GM12878 (cell line): ENCODE measurements around the gene DNAJC13. TPM values are rescaled to one million over a fixed set of nuclear protein-coding genes. Genes with fewer than 3 reads are reported as not detected.

Source experiments
- ATAC-seq: fragments of 200-7000 bp; cut with Tn5 transposase; 3 replicates; pipeline ENCODE4 v1.9.1; 2020; ENCODE audit warnings: mild to moderate bottlenecking, moderate library complexity
- BruUV-seq: library from RNA; stranded (reverse); fragments of 400-500 nt; replicated peaks from 2 replicates; lab custom pipeline; 2021; lab: Mats Ljungman, UMichigan
- CTCF ChIA-PET: fragments of 300-600 bp; sonication (Branson Sonifier 250); formaldehyde crosslinking; extraction: SDS; loops from one replicate; lab custom pipeline; 2021; ENCODE audit warnings: inconsistent platforms; lab: Yijun Ruan, JAX
- POLR2A ChIA-PET: fragments of 350-600 bp; formaldehyde crosslinking; extraction: SDS; loops from one replicate; lab custom pipeline; 2021; ENCODE audit warnings: inconsistent platforms; lab: Charles Lee
- RAD21 ChIA-PET: fragments of 300-600 bp; sonication (Branson Sonifier 250); formaldehyde crosslinking; loops from one replicate; lab custom pipeline; 2023; ENCODE audit warnings: antibody characterized with exemption; ENCODE audit not compliant: unreplicated experiment; lab: Charles Lee
- SMC1A ChIA-PET: fragments of 300-600 bp; sonication (Branson Sonifier 250); formaldehyde crosslinking; loops from one replicate; lab custom pipeline; 2023; ENCODE audit not compliant: unreplicated experiment, uncharacterized antibody; lab: Charles Lee
- DNase-seq: peaks from one replicate; pipeline ENCODE4 v3.0.0-alpha.2; 2011; ENCODE audit warnings: low read depth, low spot score
- FAIRE-seq: peaks from 3 replicates; lab custom pipeline; 2011; peaks lifted over from hg19 to GRCh38; lab: Jason Lieb, UNC
- H2AFZ ChIP-seq: 2 replicates; pipeline ENCODE4 v1.6.0; 2011; ENCODE audit warnings: low read depth, low read length, control low read depth; ENCODE audit not compliant: control insufficient read depth
- H3K27ac ChIP-seq: 2 replicates; pipeline ENCODE4 v1.5.1; 2011; ENCODE audit warnings: control low read depth; ENCODE audit not compliant: control insufficient read depth, insufficient read depth
- H3K27me3 ChIP-seq, 2 experiments: replicated peaks in 1 of 2; 2 replicates each; pipeline versions ENCODE4 v1.6.0 to v1.6.1; 2011; ENCODE audit warnings: low read length in 1 of 2; ENCODE audit not compliant: control insufficient read depth in 2 of 2, insufficient read depth in 2 of 2
- H3K36me3 ChIP-seq, 2 experiments: 2 replicates each; pipeline ENCODE4 v1.5.1; 2011; ENCODE audit warnings: low read length in 1 of 2; ENCODE audit not compliant: control insufficient read depth in 2 of 2, insufficient read depth in 2 of 2
- H3K4me1 ChIP-seq: 2 replicates; pipeline ENCODE4 v1.6.1; 2011; ENCODE audit warnings: mild to moderate bottlenecking, low read length, moderate library complexity, mixed read lengths; ENCODE audit not compliant: control insufficient read depth, insufficient read depth
- H3K4me2 ChIP-seq: 2 replicates; pipeline ENCODE4 v1.6.0; 2011; ENCODE audit warnings: control low read depth; ENCODE audit not compliant: control insufficient read depth, insufficient read depth
- H3K4me3 ChIP-seq: fragments of 200-600 bp; sonication (generic); 2 replicates; pipeline ENCODE4 v1.5.1; 2016
- H3K79me2 ChIP-seq: 2 replicates; pipeline ENCODE4 v1.6.0; 2011; ENCODE audit warnings: low read length; ENCODE audit not compliant: control insufficient read depth, insufficient read depth
- H3K9ac ChIP-seq: 2 replicates; pipeline ENCODE4 v1.8.0; 2011; ENCODE audit warnings: low read length, control low read depth, mixed read lengths; ENCODE audit not compliant: control insufficient read depth, insufficient read depth
- H3K9me3 ChIP-seq: replicated peaks from 3 replicates; pipeline ENCODE4 v1.5.1; 2011; ENCODE audit warnings: mild to moderate bottlenecking, low read length; ENCODE audit not compliant: control insufficient read depth, insufficient read depth
- H4K20me1 ChIP-seq: 2 replicates; pipeline ENCODE4 v1.6.0; 2011; ENCODE audit not compliant: control insufficient read depth, insufficient read depth
- ATF2 ChIP-seq: IDR thresholded peaks from 2 replicates; pipeline ENCODE4 v1.6.1; 2012; ENCODE audit warnings: low read length, inconsistent platforms
- BCL3 ChIP-seq: IDR thresholded peaks from 2 replicates; pipeline ENCODE4 v1.6.1; 2011; ENCODE audit warnings: borderline replicate concordance, low read depth, mild to moderate bottlenecking, moderate library complexity, low read length; ENCODE audit not compliant: insufficient read depth, poor library complexity, severe bottlenecking
- IKZF2 ChIP-seq, 2 experiments: fragments of 450-650 bp; IDR thresholded peaks; 2 replicates each; pipeline ENCODE4 v1.6.1; 2017; ENCODE audit warnings: mild to moderate bottlenecking in 2 of 2, moderate library complexity in 2 of 2
- MAX ChIP-seq: IDR thresholded peaks from 2 replicates; pipeline ENCODE4 v1.6.1; 2012; ENCODE audit warnings: low read depth, low read length, improper control_type of control experiment
- WGBS: methylation state at CpG from one replicate; pipeline ENCODE4 v1.1.6; 2016; ENCODE audit warnings: low lambda C conversion rate; ENCODE audit not compliant: insufficient replicate concordance, insufficient coverage; ENCODE audit errors: missing lambda C conversion rate; 5-methylcytosine and 5-hydroxymethylcytosine counted together
- in situ Hi-C: fragments of 300-500 bp; cut with MboI; formaldehyde crosslinking; loops from 9 replicates; pipeline ENCODE4 v1.14.3; 2018; ENCODE audit warnings: mixed read lengths
- intact Hi-C: fragments of 100-400 bp; cut with micrococcal nuclease; formaldehyde crosslinking; loops from one replicate; pipeline ENCODE4 v1.14.2; 2022; ENCODE audit not compliant: unreplicated experiment
- polyA plus RNA-seq, 11 experiments: library from polyadenylated mRNA; depleted of rRNA in 4 of 11; unstranded in 6 of 11; stranded (reverse) in 5 of 11; fragments of >200 nt; fragmentation: Nextera tagmentation in 4 of 11; fragmentation: Illumina TruSeq in 1 of 11; extraction: Ambion mirVana in 4 of 11; extraction: Trizol in 1 of 11; gene quantifications; 1 replicate in 1 of 11; 2 replicates in 10 of 11; pipeline versions ENCODE4 v1.2.1 to v1.2.3, GENCODE V29; 2011 to 2016; ENCODE audit warnings: inconsistent platforms in 2 of 11, missing spikeins in 2 of 11, low read depth in 1 of 11
- total RNA-seq, 4 experiments: library from RNA; depleted of rRNA in 3 of 4; stranded (reverse); fragments of >200 nt in 3 of 4; fragmentation: Illumina TruSeq in 1 of 4; extraction: Trizol in 1 of 4; gene quantifications; 2 replicates each; pipeline versions ENCODE4 v1.2.1 to v1.2.3, GENCODE V29; 2013 to 2021
- TF ChIP-seq, protein P1 (sequence below): IDR thresholded peaks from 2 replicates; pipeline ENCODE4 v1.6.1; 2011; ENCODE audit warnings: low read depth, low read length, improper control_type of control experiment, borderline replicate concordance

The DNAJC13 gene
- total and polyA plus RNA-seq, 10 of the 15 experiments (the other 5 are each of a cell fraction or from before 2014, with no cell fraction given): 8.3 to 33.9 (median 17.0) TPM

DNA sequence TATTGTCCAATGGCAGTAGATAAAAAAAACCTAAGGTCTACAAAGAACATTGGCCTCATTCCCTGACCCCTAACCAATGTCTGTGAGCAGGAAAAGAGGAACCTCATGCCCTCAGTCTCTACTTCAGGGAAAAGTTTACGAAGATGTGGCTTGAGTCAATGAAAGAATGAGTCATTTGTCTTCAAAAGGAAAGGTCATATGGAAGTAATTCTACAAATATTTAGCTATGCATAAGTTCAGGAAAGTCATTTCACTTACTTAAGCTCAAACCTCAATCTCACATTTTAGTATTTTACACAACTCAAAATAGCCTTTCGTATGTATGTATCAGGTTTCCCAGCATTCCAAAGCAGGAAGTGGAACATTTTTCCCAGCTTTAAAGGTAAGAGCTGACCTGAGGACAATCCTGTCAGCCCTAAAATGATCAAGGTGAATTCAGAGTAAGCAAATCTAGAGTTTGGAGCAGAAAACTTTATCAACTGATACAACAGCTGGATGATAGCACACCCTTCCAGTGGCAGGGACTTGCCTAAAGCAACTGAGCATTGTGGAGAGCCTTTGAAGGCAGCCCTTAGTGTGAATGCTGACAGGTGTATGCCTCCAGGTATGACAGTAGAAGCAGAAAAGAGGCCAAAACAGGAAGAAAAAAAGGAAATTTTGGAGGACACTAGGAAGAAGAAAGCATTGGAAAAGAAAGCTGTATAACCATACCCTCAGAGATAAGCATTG is 125.9 kb downstream of the DNAJC13 start:
- BruUV-seq: no TSS peak
- peak; percentile 27 for FAIRE-seq
- Histone ChIP-seq H3K4me2 (no peak overlapping the region), H3K27ac (no peak overlapping the region; the same call in 1 of the 2 replicates), H3K4me3 (no peak overlapping the region), H3K27me3 (no peaks in the 10 kb centered on the region), H4K20me1 (no peaks in the 10 kb centered on the region), H3K79me2 (no peaks in the 10 kb centered on the region), H3K36me3 (peaks cover 2 to 10% of the 10 kb centered on the region in 2 experiments; a peak in 3 of 4 replicates), H3K4me1 (peaks cover 4% of the 10 kb centered on the region; the same call in 1 of the 2 replicates), H3K9ac (no peak overlapping the region), H3K9me3 (no peaks in the 10 kb centered on the region), H2AFZ (no peak overlapping the region)
- no peak for ATAC-seq
- WGBS: 43% methylated on average over 2 of the region's 2 CpGs
- intact Hi-C loops (no loop called here), in situ Hi-C loops (loop anchor here (10.0 to 25.0 kb wide), 2 partner anchors 102 to 844 kb away; no protein-coding TSS in a partner anchor)
- ChIA-PET RAD21 (interaction anchor here (0.6 to 1.3 kb wide), 6 partner anchors 10 to 136 kb away, joined by 3 to 5 read pairs (median 3); no protein-coding TSS in a partner anchor), SMC1A (interaction anchor here (0.9 to 1.6 kb wide), 4 partner anchors 10 to 191 kb away, joined by 3 to 8 read pairs (median 3); no protein-coding TSS in a partner anchor), POLR2A (interaction anchor here (0.8 kb wide), 1 partner anchor 83 kb away, joined by 4 read pairs; no protein-coding TSS in a partner anchor), CTCF (interaction anchor here (0.6 to 12.1 kb wide), 3 partner anchors 98 to 156 kb away, joined by 3 to 203 read pairs (median 3); no protein-coding TSS in a partner anchor)
- peak; percentile 7 for DNase-seq
- TF ChIP-seq IKZF2 (IDR thresholded peaks at IDR 0.05): peak in 1 of 2 experiments; percentile 31; a peak in 1 of 4 replicates
- TF ChIP-seq ATF2: no peak

- Histone ChIP-seq H3K27ac (no peak overlapping the region), H3K36me3 (peaks cover 2 to 6% of the 10 kb centered on the region in 2 experiments; a peak in 3 of 4 replicates), H3K79me2 (no peaks in the 10 kb centered on the region), H3K9me3 (no peaks in the 10 kb centered on the region), H3K9ac (no peak overlapping the region), H3K27me3 (no peaks in the 10 kb centered on the region), H2AFZ (no peak overlapping the region), H3K4me2 (no peak overlapping the region), H3K4me1 (peaks cover 4% of the 10 kb centered on the region; the same call in 1 of the 2 replicates), H4K20me1 (no peaks in the 10 kb centered on the region), H3K4me3 (no peak overlapping the region)
- FAIRE-seq: no peak
- BruUV-seq: no TSS peak
- in situ Hi-C loops: loop anchor here (10.0 to 25.0 kb wide), 2 partner anchors 101 to 843 kb away; no protein-coding TSS in a partner anchor
- no peak for DNase-seq
- ChIA-PET SMC1A (no interaction called here), CTCF (interaction anchor here (12.1 kb wide), 1 partner anchor 97 kb away, joined by 203 read pairs; no protein-coding TSS in a partner anchor), RAD21 (interaction anchor here (0.6 kb wide), 1 partner anchor 82 kb away, joined by 3 read pairs; no protein-coding TSS in a partner anchor), POLR2A (no interaction called here)
- 50% methylated on average over 2 of the region's 2 CpGs for WGBS
- intact Hi-C loops: no loop called here
- ATAC-seq: no peak
- TF ChIP-seq MAX (no peak), BCL3 (no peak)
- TF ChIP-seq, protein P1, sequence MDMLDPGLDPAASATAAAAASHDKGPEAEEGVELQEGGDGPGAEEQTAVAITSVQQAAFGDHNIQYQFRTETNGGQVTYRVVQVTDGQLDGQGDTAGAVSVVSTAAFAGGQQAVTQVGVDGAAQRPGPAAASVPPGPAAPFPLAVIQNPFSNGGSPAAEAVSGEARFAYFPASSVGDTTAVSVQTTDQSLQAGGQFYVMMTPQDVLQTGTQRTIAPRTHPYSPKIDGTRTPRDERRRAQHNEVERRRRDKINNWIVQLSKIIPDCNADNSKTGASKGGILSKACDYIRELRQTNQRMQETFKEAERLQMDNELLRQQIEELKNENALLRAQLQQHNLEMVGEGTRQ: no peak
Observed at GRCh38 chr3:132544130-132544529, 126.8 kb downstream of the DNAJC13 start.
